Measurements from ENCODE around the gene DHPS. TPM values are rescaled to one million over a fixed set of nuclear protein-coding genes. Genes with fewer than 3 reads are reported as not detected.
A peak's percentile ranks its signal among the peaks of the same experiment; 100 is the strongest.
"Not testable (repeated sequence)": the region's sequence is repeated elsewhere in the genome, so short reads cannot be mapped to it uniquely, and the experiment has no call there.

The DHPS gene
- total RNA-seq, 2 experiments from 2014 or later, result 106 to 111 TPM

- ATAC-seq, result no peak
- Mint-ChIP-seq H3K36me3 (peaks cover 28% of the 10 kb centered on the region), H3K9me3 (ENCODE audit: low read depth) (no peaks in the 10 kb centered on the region), H3K4me1 (peaks cover 2% of the 10 kb centered on the region), H3K27me3 (no peaks in the 10 kb centered on the region), H3K27ac (no peak overlapping the region), H3K4me3 (no peak overlapping the region)
- CTCF ChIA-PET, result no interaction called here
- DNase-seq, result no peak
Measured at GRCh38 chr19:12647047-12647446, 34.6 kb downstream of the DHPS start.

- CTCF ChIA-PET, result no interaction called here
- Mint-ChIP-seq H3K4me3 (no peak overlapping the region), H3K27ac (peak overlapping the region; percentile 3), H3K9me3 (ENCODE audit: low read depth) (no peaks in the 10 kb centered on the region), H3K27me3 (no peaks in the 10 kb centered on the region), H3K4me1 (peaks cover 2% of the 10 kb centered on the region), H3K36me3 (peaks cover 23% of the 10 kb centered on the region)
- no peak for ATAC-seq
- DNase-seq, result no peak
Measured at GRCh38 chr19:12646551-12646950, 35.1 kb downstream of the DHPS start.

DNA sequence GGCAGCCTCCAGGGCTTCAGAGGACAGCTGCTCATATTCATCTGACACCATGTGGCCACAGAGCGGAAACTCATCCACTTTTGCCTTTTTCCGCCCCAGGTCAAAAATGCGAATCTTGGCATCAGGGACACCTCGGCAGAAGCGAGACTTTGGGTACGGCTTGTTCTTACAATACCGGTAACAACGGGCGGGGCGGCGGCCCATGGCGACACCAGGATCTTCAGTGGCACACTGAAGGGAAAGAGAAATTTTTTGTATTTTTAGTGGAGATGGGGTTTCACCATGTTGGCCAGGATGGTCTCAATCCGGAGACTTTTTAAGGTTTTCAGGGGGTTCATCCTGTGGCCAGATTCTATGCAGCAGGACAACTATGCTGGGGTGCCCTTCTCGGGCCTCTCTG is 38.0 kb downstream of the DHPS start:
- H3K4me3 Mint-ChIP-seq; H3K9me3 Mint-ChIP-seq (ENCODE audit: low read depth); H3K36me3 Mint-ChIP-seq; H3K27me3 Mint-ChIP-seq; H3K27ac Mint-ChIP-seq; DNase-seq; ATAC-seq; CTCF ChIA-PET: not testable (repeated sequence)
- H3K4me1 Mint-ChIP-seq, result peaks cover 11% of the 10 kb centered on the region

DNA sequence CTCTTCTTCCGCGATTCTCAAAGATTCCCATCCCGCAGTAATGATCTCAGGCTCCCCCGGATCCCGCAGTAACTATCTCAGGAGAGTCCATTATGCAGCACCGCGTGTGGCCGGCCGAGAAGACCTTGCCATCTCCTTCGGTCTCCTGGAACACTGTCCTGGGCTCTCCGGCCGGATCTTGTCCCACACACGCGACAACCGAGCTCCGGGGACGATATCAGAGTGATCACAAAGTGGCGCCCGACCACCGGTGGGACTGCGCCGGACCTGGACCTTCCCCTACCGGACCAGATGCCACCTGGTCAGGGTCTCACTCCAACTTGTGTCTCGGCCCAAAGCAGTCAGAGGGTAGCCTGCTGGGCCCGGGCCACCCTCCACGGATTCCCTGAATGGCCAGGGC is 39.2 kb downstream of the DHPS start:
- peaks cover 3% of the 10 kb centered on the region for H3K36me3 Mint-ChIP-seq
- no peak overlapping the region for H3K27ac Mint-ChIP-seq
- H3K4me1 Mint-ChIP-seq, result peaks cover 11% of the 10 kb centered on the region
- no peak for ATAC-seq
- no peaks in the 10 kb centered on the region for H3K27me3 Mint-ChIP-seq
- CTCF ChIA-PET, result no interaction called here
- no peak overlapping the region for H3K4me3 Mint-ChIP-seq
- H3K9me3 Mint-ChIP-seq (ENCODE audit: low read depth), result no peaks in the 10 kb centered on the region
- DNase-seq, result no peak

DNA sequence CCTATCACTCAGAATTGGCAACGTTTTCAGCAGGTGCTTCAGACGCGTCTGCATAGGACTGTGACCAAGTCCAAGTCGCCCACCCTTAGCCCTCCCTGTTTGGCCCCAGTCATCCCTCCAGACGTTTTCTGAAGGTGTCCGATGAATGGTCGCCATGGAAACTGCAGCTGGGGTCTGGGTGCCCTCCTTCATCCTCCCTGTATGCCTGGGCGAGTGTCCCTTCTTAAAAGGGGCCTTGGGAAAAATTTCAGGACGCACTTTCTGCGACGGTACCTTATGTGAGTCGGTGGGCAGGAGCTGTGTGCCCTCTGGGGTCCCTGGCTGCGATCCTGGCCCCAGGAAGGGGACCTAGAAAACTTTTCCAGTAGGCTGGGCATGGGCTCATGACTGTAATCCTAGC is 40.2 kb downstream of the DHPS start:
- CTCF ChIA-PET, result no interaction called here
- no peak for ATAC-seq

DNA sequence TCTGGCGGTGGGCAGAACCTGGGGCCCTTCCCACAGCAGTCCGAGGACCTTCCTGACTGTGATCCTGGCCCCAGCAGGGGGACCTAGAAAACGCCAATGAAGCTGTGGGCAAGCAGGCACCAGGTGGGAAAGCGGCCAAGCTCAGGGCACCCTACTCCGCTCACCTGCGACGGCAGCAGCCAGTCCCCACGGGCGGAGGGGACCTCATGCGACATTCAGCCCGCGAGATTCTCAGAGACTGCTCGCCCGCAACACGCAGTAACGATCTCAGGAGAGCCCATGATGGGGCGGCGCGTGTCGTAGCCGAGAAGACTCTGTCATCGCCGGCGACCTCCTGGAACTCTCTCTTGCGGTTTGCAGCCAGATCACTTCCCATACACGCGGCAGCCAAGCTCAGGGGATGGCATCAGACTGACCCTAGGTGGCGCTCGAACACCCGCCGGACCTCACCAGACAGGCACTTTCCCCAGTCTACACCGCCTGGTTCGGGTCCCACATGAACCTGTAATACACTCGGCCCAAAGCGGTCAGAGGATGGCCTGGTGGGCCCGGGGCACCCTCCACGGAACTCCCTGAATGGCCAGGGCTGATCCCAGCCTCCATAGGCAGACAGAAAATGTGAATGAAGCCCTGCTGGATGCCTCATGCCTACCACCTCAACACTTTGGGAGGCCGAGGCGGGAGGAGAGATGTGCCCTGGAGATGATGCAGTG is 41.6 kb downstream of the DHPS start:
- ATAC-seq (peak; percentile 96), DNase-seq (peak; percentile 93)
- H3K27ac Mint-ChIP-seq, result peak overlapping the region; percentile 58
- H3K9me3 Mint-ChIP-seq (ENCODE audit: low read depth), result no peaks in the 10 kb centered on the region
- H3K36me3 Mint-ChIP-seq, result peaks cover 9% of the 10 kb centered on the region
- H3K4me1 Mint-ChIP-seq, result peaks cover 9% of the 10 kb centered on the region
- peak overlapping the region; percentile 53 for H3K4me3 Mint-ChIP-seq
- CTCF ChIA-PET, result interaction anchor here (0.6 to 1.8 kb wide), 30 partner anchors 9 to 221 kb away, joined by 3 to 15 read pairs (median 5); partner anchors contain the start of genes MAN2B1, TRIR, WDR83 and ZNF490
- H3K27me3 Mint-ChIP-seq, result no peaks in the 10 kb centered on the region

More for the DNA sequence above, 40.2 kb downstream of the DHPS start:
- Mint-ChIP-seq H3K27ac (no peak overlapping the region), H3K4me3 (no peak overlapping the region), H3K36me3 (peaks cover 7% of the 10 kb centered on the region), H3K9me3 (ENCODE audit: low read depth) (no peaks in the 10 kb centered on the region), H3K4me1 (peaks cover 9% of the 10 kb centered on the region), H3K27me3 (no peaks in the 10 kb centered on the region)
- DNase-seq, result no peak

DNA sequence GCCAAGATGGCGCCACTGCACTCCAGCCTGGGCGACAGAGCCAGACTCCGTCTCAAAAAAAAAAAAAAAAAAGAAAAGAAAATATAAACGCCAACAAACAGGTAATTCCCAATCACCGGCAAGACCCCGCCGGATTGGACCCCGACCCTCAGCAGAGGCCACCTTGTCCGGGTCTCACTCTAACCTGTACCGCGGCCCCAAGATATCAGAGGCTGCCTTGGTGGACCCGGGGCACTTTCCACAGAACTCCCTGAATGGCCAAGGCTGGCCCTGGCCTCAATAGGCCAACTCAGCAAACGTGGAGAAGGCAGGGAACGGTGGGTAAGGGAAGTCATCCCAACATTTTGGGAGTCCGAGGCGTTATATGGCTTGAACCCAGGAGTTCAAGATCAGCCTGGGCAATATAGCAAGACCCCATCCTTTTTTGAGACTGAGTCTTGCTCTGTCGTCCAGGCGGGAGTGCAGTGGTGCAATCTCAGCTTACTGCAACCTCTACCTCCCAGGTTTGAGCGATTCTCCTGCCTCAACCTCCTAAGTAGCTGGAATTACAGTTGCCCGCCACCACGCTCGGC is 43.0 kb downstream of the DHPS start:
- no peak for ATAC-seq
- Mint-ChIP-seq H3K4me3 (no peak overlapping the region), H3K9me3 (ENCODE audit: low read depth) (peaks cover 2% of the 10 kb centered on the region), H3K36me3 (peaks cover 10% of the 10 kb centered on the region), H3K27ac (no peak overlapping the region), H3K27me3 (no peaks in the 10 kb centered on the region), H3K4me1 (peaks cover 9% of the 10 kb centered on the region)
- CTCF ChIA-PET, result interaction anchor here (0.7 to 1.7 kb wide), 4 partner anchors 15 to 38 kb away, joined by 3 to 15 read pairs (median 4); no protein-coding TSS in a partner anchor
- DNase-seq, result no peak

DNA sequence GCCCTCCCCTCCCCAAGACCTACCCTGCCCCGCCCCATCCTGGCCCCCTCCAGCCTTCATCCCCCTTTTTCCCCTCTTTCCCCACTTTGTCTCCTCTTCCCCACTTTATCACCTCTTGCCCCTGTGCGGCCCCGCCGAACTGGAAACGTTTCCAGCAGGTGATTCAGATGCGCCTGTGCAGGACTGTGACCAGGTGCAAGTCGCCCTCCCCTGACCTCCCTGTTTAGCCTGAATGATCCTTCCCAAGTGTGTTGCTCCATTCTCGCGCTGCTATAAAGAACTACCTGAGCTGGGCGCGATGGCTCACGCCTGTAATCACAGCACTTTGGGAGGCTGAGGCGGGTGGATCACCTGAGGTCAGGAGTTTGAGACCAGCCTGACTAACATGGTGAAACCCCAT is 45.0 kb downstream of the DHPS start:
- Mint-ChIP-seq H3K27me3 (no peaks in the 10 kb centered on the region), H3K4me3 (no peak overlapping the region), H3K36me3 (peaks cover 20% of the 10 kb centered on the region), H3K9me3 (ENCODE audit: low read depth) (peaks cover 2% of the 10 kb centered on the region), H3K4me1 (peaks cover 9% of the 10 kb centered on the region), H3K27ac (no peak overlapping the region)
- CTCF ChIA-PET, result no interaction called here
- DNase-seq (no peak), ATAC-seq (no peak)

DNA sequence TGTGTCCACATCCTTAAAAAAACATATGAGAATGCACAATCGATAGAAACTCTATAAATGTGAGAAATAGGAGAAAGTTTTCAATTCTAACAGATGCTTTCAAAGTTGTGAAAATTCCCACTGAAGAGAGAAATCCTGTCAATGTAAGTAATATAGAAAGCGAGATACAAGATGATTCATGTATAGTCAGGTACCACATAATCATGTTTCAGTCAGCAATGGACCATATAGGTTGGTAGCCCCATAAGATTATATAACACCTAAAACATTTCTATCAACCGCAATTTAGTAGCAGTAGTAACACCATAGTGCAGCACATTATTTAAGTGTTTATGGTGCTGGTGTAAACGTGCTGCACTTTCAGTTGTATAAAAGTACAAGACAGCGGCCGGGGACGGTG is 52.5 kb downstream of the DHPS start:
- Mint-ChIP-seq H3K27ac (no peak overlapping the region), H3K36me3 (peaks cover 82% of the 10 kb centered on the region), H3K27me3 (no peaks in the 10 kb centered on the region), H3K9me3 (ENCODE audit: low read depth) (peaks cover 22% of the 10 kb centered on the region), H3K4me3 (no peak overlapping the region), H3K4me1 (no peaks in the 10 kb centered on the region)
- DNase-seq (no peak), ATAC-seq (no peak)
- CTCF ChIA-PET, result no interaction called here

- Mint-ChIP-seq H3K9me3 (ENCODE audit: low read depth) (peaks cover 20% of the 10 kb centered on the region), H3K27ac (no peak overlapping the region), H3K4me1 (no peaks in the 10 kb centered on the region), H3K27me3 (no peaks in the 10 kb centered on the region), H3K4me3 (no peak overlapping the region), H3K36me3 (peaks cover 84% of the 10 kb centered on the region)
- CTCF ChIA-PET, result interaction anchor here (1.5 kb wide), 1 partner anchor 14 kb away, joined by 4 read pairs; no protein-coding TSS in a partner anchor
- ATAC-seq (no peak), DNase-seq (no peak)
Measured at GRCh38 chr19:12628040-12629022, 53.3 kb downstream of the DHPS start.

- peaks cover 84% of the 10 kb centered on the region for H3K36me3 Mint-ChIP-seq
Measured at GRCh38 chr19:12626958-12627357, 54.7 kb downstream of the DHPS start.

More at GRCh38 chr19:12626958-12627357, 54.7 kb downstream of the DHPS start:
- CTCF ChIA-PET, result interaction anchor here (1.5 kb wide), 1 partner anchor 13 kb away, joined by 4 read pairs; no protein-coding TSS in a partner anchor
- H3K27ac Mint-ChIP-seq, result no peak overlapping the region
- H3K9me3 Mint-ChIP-seq (ENCODE audit: low read depth), result peaks cover 20% of the 10 kb centered on the region
- H3K4me3 Mint-ChIP-seq, result no peak overlapping the region
- no peak for DNase-seq
- ATAC-seq, result no peak
- no peaks in the 10 kb centered on the region for H3K4me1 Mint-ChIP-seq
- H3K27me3 Mint-ChIP-seq, result no peaks in the 10 kb centered on the region
